ENCODE data around the gene LEPR.
"Not testable (repeated sequence)": the region's sequence is repeated elsewhere in the genome, so short reads cannot be mapped to it uniquely, and the experiment has no call there.

The LEPR gene

DNA sequence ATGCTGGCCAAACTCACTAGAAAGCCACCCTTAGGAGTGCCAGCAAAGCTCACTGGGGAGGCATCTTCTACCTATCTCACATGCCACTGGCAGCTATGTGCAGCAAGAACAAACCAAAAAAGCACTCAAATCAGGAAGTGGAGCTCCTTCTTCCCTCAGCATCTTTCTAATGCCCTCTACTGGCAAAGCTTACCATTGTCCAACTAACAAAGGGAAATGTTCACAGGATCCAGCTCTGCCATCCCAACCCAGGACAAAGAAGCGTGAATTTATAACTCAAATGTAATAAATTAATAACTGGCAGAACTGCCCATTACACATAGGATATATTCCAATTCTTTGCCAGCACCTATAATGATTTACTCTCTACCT is 38.9 kb downstream of the LEPR start:
- Histone ChIP-seq H3K79me2 (ENCODE audit: insufficient read depth, low read length) (no peaks in the 10 kb centered on the region), H3K27me3 (ENCODE audit: low read length) (no peaks in the 10 kb centered on the region), H3K27ac (ENCODE audit: low read depth, low read length) (no peak overlapping the region), H4K20me1 (ENCODE audit: low read depth, low read length) (no peaks in the 10 kb centered on the region), H3K4me2 (ENCODE audit: low read depth, low read length, poor library complexity, severe bottlenecking) (no peak overlapping the region), H3K4me3 (ENCODE audit: insufficient read depth, low read length, poor library complexity, severe bottlenecking) (no peak overlapping the region), H3K9me2 (replicated peaks; ENCODE audit: insufficient read depth, low read length) (no peaks in the 10 kb centered on the region), H3F3A (ENCODE audit: insufficient read depth) (no peaks in the 10 kb centered on the region), H3K9ac (ENCODE audit: low read length) (no peak overlapping the region), H3K9me3 (ENCODE audit: insufficient read depth, low read length) (no peaks in the 10 kb centered on the region), H3K36me3 (ENCODE audit: low read length) (no peaks in the 10 kb centered on the region), H2AFZ (ENCODE audit: low read depth, low read length, severe bottlenecking) (peak overlapping the region; percentile 44)
- TF ChIP-seq CTCF (IDR thresholded peaks at IDR 0.05; ENCODE audit: insufficient read depth, low read length, poor library complexity, severe bottlenecking) (peak; percentile 38), EZH2phosphoT487 (conservative IDR thresholded peaks at IDR 0.05; ENCODE audit: low read length) (no peak)

DNA sequence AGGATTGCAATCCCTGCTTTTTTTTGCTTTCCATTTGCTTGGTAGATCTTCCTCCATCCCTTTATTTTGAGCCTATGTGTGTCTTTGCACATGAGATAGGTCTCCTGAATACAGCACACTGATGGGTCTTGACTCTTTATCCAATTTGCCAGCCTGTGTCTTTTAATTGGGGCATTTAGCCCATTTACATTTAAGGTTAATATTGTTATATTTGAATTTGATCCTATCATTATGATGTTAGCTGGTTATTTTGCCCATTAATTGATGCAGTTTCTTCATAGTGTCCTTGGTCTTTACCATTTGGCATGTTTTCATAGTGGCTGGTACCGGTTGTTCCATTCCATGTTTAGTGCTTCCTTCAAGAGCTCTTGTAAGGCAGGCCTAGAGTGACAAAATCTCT is 45.4 kb downstream of the LEPR start:
- H3K27me3 ChIP-seq (ENCODE audit: low read length); H3K4me3 ChIP-seq (ENCODE audit: insufficient read depth, low read length, poor library complexity, severe bottlenecking); H3K9me3 ChIP-seq (ENCODE audit: insufficient read depth, low read length); H3F3A ChIP-seq (ENCODE audit: insufficient read depth); H3K9ac ChIP-seq (ENCODE audit: low read length); H3K36me3 ChIP-seq (ENCODE audit: low read length); H3K27ac ChIP-seq (ENCODE audit: low read depth, low read length); H3K79me2 ChIP-seq (ENCODE audit: insufficient read depth, low read length); H2AFZ ChIP-seq (ENCODE audit: low read depth, low read length, severe bottlenecking); H4K20me1 ChIP-seq (ENCODE audit: low read depth, low read length); H3K9me2 ChIP-seq (replicated peaks; ENCODE audit: insufficient read depth, low read length); H3K4me2 ChIP-seq (ENCODE audit: low read depth, low read length, poor library complexity, severe bottlenecking): not testable (repeated sequence)

DNA sequence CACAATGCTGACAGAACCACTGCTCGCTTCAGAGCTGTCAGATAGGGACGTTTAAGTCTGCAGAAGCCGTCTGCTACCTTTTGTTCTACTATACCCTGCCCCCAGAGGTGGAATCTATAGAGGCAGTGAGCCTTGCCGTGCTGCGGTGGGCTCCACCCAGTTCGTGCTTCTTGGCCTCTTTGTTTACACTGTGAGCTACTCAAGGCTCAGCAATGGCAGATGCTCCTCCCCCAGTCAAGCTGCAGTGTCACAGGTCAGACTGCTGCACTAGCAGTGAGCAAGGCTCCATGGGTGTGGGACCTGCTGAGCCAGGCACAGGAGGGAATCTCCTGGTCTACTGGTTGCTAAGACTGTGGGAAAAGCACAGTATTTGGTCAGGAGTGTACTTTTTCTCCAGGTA is 47.1 kb downstream of the LEPR start:
- Histone ChIP-seq H3F3A (ENCODE audit: insufficient read depth) (no peaks in the 10 kb centered on the region), H3K79me2 (ENCODE audit: insufficient read depth, low read length) (no peaks in the 10 kb centered on the region), H4K20me1 (ENCODE audit: low read depth, low read length) (no peaks in the 10 kb centered on the region), H3K27ac (ENCODE audit: low read depth, low read length) (no peak overlapping the region), H2AFZ (ENCODE audit: low read depth, low read length, severe bottlenecking) (no peak overlapping the region), H3K9me3 (ENCODE audit: insufficient read depth, low read length) (no peaks in the 10 kb centered on the region), H3K4me3 (ENCODE audit: insufficient read depth, low read length, poor library complexity, severe bottlenecking) (no peak overlapping the region), H3K9me2 (replicated peaks; ENCODE audit: insufficient read depth, low read length) (no peaks in the 10 kb centered on the region), H3K27me3 (ENCODE audit: low read length) (no peaks in the 10 kb centered on the region), H3K4me2 (ENCODE audit: low read depth, low read length, poor library complexity, severe bottlenecking) (no peak overlapping the region), H3K9ac (ENCODE audit: low read length) (no peak overlapping the region), H3K36me3 (ENCODE audit: low read length) (no peaks in the 10 kb centered on the region)
- TF ChIP-seq EZH2phosphoT487 (conservative IDR thresholded peaks at IDR 0.05; ENCODE audit: low read length) (no peak), CTCF (IDR thresholded peaks at IDR 0.05; ENCODE audit: insufficient read depth, low read length, poor library complexity, severe bottlenecking) (no peak)

DNA sequence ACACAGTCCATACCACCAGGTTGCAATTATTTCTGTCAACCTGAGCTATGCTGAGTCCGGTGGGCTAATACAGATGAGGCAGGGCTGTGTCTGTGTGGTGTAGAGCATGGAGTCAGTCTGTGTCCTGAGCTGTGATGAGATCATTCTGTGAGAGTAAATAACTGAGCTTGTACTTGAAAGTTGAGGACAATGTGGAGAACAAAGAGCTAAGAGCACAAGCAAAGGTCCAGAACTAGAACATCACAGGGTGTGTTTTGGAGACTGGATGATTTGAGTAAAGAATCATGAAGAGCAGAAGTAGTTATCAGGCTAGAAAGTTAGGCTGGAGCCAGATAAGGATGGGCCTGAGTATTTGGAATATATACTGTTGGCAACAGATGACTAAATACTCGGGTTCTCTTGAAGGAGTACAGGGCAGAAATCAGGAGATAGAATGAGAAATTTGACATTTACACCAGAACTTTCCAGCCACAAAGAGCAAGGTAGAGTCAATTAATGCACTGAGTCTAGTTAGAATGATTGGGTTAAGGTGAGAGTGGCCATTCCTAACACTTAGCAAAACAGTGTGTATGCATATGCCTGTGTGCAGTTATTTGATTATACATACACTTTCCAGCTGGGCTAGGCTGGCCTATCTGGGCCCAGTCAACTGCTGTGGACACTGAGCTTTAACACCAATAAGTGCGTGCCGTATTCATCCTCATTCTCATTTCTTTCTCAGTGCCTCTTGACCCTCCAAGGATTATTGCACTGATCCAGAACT is 48.8 kb downstream of the LEPR start:
- Histone ChIP-seq H3F3A (ENCODE audit: insufficient read depth) (no peaks in the 10 kb centered on the region), H3K79me2 (ENCODE audit: insufficient read depth, low read length) (no peaks in the 10 kb centered on the region), H3K4me2 (ENCODE audit: low read depth, low read length, poor library complexity, severe bottlenecking) (no peak overlapping the region), H3K27ac (ENCODE audit: low read depth, low read length) (no peak overlapping the region), H3K36me3 (ENCODE audit: low read length) (no peaks in the 10 kb centered on the region), H2AFZ (ENCODE audit: low read depth, low read length, severe bottlenecking) (no peak overlapping the region), H4K20me1 (ENCODE audit: low read depth, low read length) (no peaks in the 10 kb centered on the region), H3K27me3 (ENCODE audit: low read length) (0 out of 2 replicates have a peak, but pooled peaks cover 3% of the 10 kb centered on the region), H3K9me3 (ENCODE audit: insufficient read depth, low read length) (no peaks in the 10 kb centered on the region), H3K9ac (ENCODE audit: low read length) (no peak overlapping the region), H3K4me3 (ENCODE audit: insufficient read depth, low read length, poor library complexity, severe bottlenecking) (no peak overlapping the region), H3K9me2 (replicated peaks; ENCODE audit: insufficient read depth, low read length) (no peaks in the 10 kb centered on the region)
- TF ChIP-seq EZH2phosphoT487 (conservative IDR thresholded peaks at IDR 0.05; ENCODE audit: low read length) (no peak), CTCF (IDR thresholded peaks at IDR 0.05; ENCODE audit: insufficient read depth, low read length, poor library complexity, severe bottlenecking) (no peak)
